GM21367 (cell line): ENCODE measurements around the gene KLHL40.

Experiments
- ATAC-seq: cut with Tn5 transposase; IDR thresholded peaks from one replicate; pipeline ENCODE4 v1.9.1; 2021; ENCODE audit not compliant: unreplicated experiment

Gene KLHL40

DNA sequence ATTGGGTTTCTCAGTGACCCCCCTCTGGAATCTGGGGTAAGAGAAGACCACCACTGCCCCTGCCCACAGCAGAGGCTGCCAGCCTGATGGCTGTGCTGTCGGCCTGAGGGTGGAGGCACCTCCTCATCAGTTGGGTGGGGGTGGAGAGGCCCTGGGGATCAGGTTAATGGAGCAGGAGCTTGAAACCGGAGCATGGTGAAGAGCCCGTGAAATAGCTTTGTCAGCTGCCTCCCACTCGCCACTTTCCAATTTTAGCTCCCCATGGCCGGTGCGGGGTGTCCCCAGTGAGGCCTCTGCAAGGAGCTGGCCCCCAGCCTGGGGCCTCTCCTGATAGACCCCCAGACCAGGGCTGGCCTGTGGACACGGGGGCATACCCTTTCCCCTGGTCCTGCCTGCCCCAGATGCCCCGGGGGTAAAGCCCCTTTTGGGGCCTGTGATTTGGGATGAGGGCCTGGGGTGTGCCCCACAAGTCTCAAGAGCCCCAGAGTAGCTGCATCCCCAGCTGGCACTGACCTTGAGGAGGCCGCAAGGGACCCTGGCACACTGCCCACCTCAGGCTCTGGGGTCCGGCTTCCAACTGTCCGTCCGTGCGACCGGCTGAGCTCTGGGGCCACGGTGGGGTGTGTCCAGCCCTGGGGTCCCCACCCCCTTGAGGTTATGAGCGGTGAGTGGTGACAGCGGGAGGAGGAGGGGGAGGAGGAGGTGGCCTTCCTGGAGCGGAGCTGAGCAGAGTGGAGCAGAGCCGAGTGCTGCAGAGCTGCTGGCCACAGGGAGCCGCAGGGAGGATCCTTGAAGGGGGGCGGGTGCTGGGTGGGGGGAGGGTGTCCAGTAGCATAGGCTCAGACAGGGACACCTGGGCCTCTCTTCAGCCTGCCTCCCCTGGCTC lies 17.0 kb downstream of the KLHL40 start, which contains the start of gene HHATL:
TSS of gene HHATL (minus strand) at position 733 of the 886 bp plus-strand sequence. CDS start 1,972 bp downstream, outside the sequence.
- ATAC-seq, result no peak

- no peak for ATAC-seq
Measured at GRCh38 chr3:42702982-42703694, 17.8 kb downstream of the KLHL40 start.

DNA sequence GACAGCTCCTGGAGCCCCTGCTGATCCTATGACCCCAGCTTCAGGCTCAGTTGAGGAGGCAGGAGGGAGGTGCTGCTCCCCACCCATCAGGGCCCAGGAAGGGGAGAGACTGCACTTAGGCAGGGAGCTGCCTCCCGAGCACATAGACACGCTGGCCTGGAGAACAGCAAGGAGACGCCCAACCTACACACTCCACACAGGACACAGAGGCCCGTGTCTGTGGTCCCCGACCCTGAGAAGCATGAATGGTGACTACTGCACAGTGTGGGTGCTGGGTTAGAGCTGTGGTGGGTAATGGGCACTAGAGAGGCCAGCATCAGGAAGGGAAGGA lies 18.3 kb downstream of the KLHL40 start:
- ATAC-seq, result no peak

GRCh38 chr3:42704136-42704841 lies 19.0 kb downstream of the KLHL40 start:
- no peak for ATAC-seq

- no peak for ATAC-seq
Measured at GRCh38 chr3:42705058-42705767, 19.9 kb downstream of the KLHL40 start.

- ATAC-seq, result no peak
Measured at GRCh38 chr3:42705962-42706585, 20.7 kb downstream of the KLHL40 start.

DNA sequence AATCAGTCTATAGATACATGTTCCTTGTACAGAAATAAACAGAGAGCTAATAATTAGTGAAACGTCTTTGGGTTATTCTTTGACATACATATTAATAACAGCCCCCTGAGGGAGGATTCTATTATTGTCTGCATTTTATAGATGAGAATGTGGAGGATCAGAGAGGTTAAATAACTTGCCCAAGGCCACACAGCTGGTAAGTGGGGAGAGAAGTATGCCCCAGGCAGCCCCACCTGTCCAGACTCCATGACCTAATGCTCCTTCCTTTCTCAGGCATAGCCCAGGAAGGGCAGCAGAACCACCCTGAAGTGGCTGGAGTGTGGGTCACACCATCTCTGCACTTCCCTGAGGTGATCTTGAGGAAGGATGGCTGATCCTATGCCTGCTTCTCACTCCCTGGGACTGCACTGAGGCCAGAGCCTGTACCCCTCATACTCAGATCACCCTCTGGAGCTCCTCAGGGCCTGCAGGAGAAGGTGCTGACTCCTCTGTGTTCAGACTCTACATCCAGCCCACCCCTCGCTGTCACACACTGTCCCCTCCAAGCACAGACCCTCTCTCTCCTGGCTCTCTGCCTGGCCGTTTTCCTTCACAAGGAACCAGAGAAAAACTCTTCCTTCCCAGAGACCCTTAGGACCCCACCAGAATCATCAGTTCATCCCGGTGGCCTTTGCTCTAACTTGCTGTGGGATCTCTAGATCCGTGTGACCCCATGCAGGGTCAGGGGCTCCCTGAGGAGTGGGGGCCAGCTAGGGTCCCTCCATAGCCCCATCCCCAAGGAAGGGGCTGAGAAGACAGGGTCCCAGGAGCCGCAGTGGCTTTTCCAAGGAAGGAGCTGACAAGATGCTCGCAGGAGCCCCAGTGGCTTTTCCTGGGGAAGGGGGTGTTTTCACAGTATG lies 21.6 kb downstream of the KLHL40 start:
- ATAC-seq, result no peak

GRCh38 chr3:42707620-42708355 lies 22.5 kb downstream of the KLHL40 start:
- no peak for ATAC-seq

- ATAC-seq, result no peak
Measured at GRCh38 chr3:42708611-42709151, 23.3 kb downstream of the KLHL40 start.

DNA sequence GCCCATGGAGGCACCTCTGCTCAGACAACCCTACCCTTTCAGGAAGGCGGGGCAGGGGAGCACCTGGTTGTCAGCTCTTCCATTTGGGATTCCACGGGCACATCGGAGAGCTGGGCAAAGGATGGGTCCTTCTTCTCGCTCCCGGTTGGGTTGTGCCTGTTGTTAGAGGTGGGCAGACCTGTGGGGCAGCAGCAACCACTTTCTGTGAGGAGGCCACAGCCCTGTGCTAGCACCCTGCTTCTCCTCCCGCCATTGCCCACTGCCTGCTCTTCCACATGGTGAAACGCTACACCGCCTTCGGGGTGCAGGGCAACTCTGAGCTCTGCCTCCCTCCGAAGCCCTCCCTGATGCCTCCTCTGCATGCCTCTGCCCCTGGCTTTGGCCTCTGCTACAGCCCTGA lies 24.3 kb downstream of the KLHL40 start:
- no peak for ATAC-seq

GRCh38 chr3:42710323-42711021 lies 25.1 kb downstream of the KLHL40 start:
- no peak for ATAC-seq

GRCh38 chr3:42711491-42712343 lies 26.4 kb downstream of the KLHL40 start:
- ATAC-seq, result no peak

DNA sequence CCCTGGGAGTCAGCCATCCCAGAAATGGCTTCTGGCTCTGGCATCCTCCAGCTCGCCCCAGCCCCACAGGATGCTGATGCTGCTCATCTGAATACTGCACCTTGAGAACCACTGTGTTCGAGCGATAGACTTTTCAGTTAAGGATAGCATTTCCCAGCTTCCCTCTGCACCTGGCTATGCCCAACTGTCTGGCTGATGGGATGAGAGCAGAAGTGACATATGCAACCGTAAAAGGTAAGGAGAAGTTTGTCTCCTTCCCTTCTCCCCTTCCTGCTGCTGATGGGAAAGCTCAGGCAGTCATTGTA lies 27.0 kb downstream of the KLHL40 start:
- no peak for ATAC-seq

GRCh38 chr3:42712688-42713372 lies 27.5 kb downstream of the KLHL40 start:
- no peak for ATAC-seq

- no peak for ATAC-seq
Measured at GRCh38 chr3:42713747-42714146, 28.4 kb downstream of the KLHL40 start.

- no peak for ATAC-seq
Measured at GRCh38 chr3:42714171-42714852, 29.0 kb downstream of the KLHL40 start.
